ENCODE results near the gene KCTD19.

- no peak for TF ChIP-seq CTCF (IDR thresholded peaks at IDR 0.05)
- TF ChIP-seq POLR2A (IDR thresholded peaks at IDR 0.05), result no peak
These were observed 77.1 kb downstream of the KCTD19 start for GRCh38 chr16:67249178-67250044.

Data from esophagus squamous epithelium (tissue), 4 donors.